GM23248 (cell line): Measurements from ENCODE around the gene ADAT3. TPM values are rescaled to one million over a fixed set of nuclear protein-coding genes. Genes with fewer than 3 reads are reported as not detected.
"Not testable (repeated sequence)": the region's sequence is repeated elsewhere in the genome, so short reads cannot be mapped to it uniquely, and the experiment has no call there.

Source experiments
- DNase-seq: peaks from one replicate; pipeline ENCODE4 v3.0.0-alpha.2; 2015
- H2AFZ ChIP-seq: fragments of 200-600 bp; sonication (generic); 2 replicates; pipeline ENCODE4 v1.6.1; 2016; ENCODE audit warnings: antibody characterized with exemption
- H3F3A ChIP-seq: fragments of 200-600 bp; sonication (generic); 2 replicates; pipeline ENCODE4 v1.6.1; 2016; ENCODE audit warnings: mild to moderate bottlenecking, antibody characterized with exemption, mixed run types; ENCODE audit not compliant: insufficient read depth
- H3K27ac ChIP-seq: fragments of 200-600 bp; sonication (generic); 2 replicates; pipeline ENCODE4 v1.5.1; 2016; ENCODE audit warnings: mild to moderate bottlenecking
- H3K27me3 ChIP-seq: fragments of 200-600 bp; sonication (generic); replicated peaks from 2 replicates; pipeline ENCODE4 v1.6.1; 2016; ENCODE audit warnings: mild to moderate bottlenecking; ENCODE audit not compliant: insufficient read depth
- H3K36me3 ChIP-seq: fragments of 200-600 bp; sonication (generic); 2 replicates; pipeline ENCODE4 v1.6.1; 2016; ENCODE audit warnings: low read depth, mild to moderate bottlenecking
- H3K4me1 ChIP-seq: fragments of 200-600 bp; sonication (generic); 2 replicates; pipeline ENCODE4 v1.6.1; 2016; ENCODE audit warnings: mild to moderate bottlenecking; ENCODE audit not compliant: insufficient read depth
- H3K4me2 ChIP-seq: fragments of 200-600 bp; sonication (generic); one replicate; pipeline ENCODE4 v1.6.1; 2016; ENCODE audit warnings: mild to moderate bottlenecking; ENCODE audit not compliant: unreplicated experiment
- H3K4me3 ChIP-seq: fragments of 200-600 bp; sonication (generic); 2 replicates; pipeline ENCODE4 v1.5.1; 2016; ENCODE audit warnings: mild to moderate bottlenecking
- H3K79me2 ChIP-seq: fragments of 200-600 bp; sonication (generic); 2 replicates; pipeline ENCODE4 v1.6.1; 2016; ENCODE audit warnings: mild to moderate bottlenecking; ENCODE audit not compliant: insufficient read depth
- H3K9ac ChIP-seq: fragments of 200-600 bp; sonication (generic); 2 replicates; pipeline ENCODE4 v1.6.1; 2016; ENCODE audit warnings: mild to moderate bottlenecking
- H3K9me2 ChIP-seq: fragments of 200-600 bp; sonication (generic); 2 replicates; pipeline ENCODE4 v1.6.1; 2016; ENCODE audit warnings: mixed run types, mild to moderate bottlenecking, moderate library complexity; ENCODE audit not compliant: insufficient read depth
- H3K9me3 ChIP-seq: fragments of 200-600 bp; sonication (generic); one replicate; pipeline ENCODE4 v1.6.1; 2017; ENCODE audit warnings: low read depth
- H4K20me1 ChIP-seq: fragments of 200-600 bp; sonication (generic); 2 replicates; pipeline ENCODE4 v1.6.0; 2016; ENCODE audit not compliant: insufficient read depth
- EZH2 ChIP-seq: fragments of 200-600 bp; sonication (generic); IDR thresholded peaks from 2 replicates; pipeline ENCODE4 v1.6.1; 2018; ENCODE audit warnings: antibody characterized with exemption, mild to moderate bottlenecking; ENCODE audit not compliant: insufficient read depth, poor library complexity, severe bottlenecking
- EZH2phosphoT487 ChIP-seq: fragments of 200-600 bp; sonication (generic); IDR thresholded peaks from 2 replicates; pipeline ENCODE4 v1.6.1; 2018; ENCODE audit warnings: antibody characterized with exemption, moderate library complexity, mild to moderate bottlenecking, low read depth; ENCODE audit not compliant: insufficient read depth
- WGBS, 2 experiments: methylation state at CpG; one replicate each; pipeline ENCODE4 v1.1.6; 2015 to 2017; ENCODE audit warnings: low lambda C conversion rate in 2 of 2, low coverage in 1 of 2; ENCODE audit errors: missing lambda C conversion rate in 2 of 2; 5-methylcytosine and 5-hydroxymethylcytosine counted together
- in situ Hi-C: fragments of 300-500 bp; cut with MboI; formaldehyde crosslinking; loops from 2 replicates; pipeline ENCODE4 v1.15.0; 2020
- polyA plus RNA-seq: library from polyadenylated mRNA; unstranded; fragments of >200 nt; fragmentation: Nextera tagmentation; extraction: Ambion mirVana; gene quantifications from 2 replicates; pipeline ENCODE4 v1.2.1, GENCODE V29; 2016
- total RNA-seq: library from RNA; depleted of rRNA; stranded (reverse); fragments of >200 nt; shearing (Covaris generic); gene quantifications from 2 replicates; pipeline ENCODE4 v1.2.3, GENCODE V29; 2014

Gene ADAT3
- total and polyA plus RNA-seq, 2 experiments from 2014 or later = 0.22 to 3.2 TPM

- TF ChIP-seq EZH2 (no peak), EZH2phosphoT487 (no peak)
- Histone ChIP-seq H4K20me1 (0 out of 2 replicates have a peak, but pooled peaks cover 4% of the 10 kb centered on the region), H3K4me1 (peaks cover 17% of the 10 kb centered on the region), H3K9me2 (no peaks in the 10 kb centered on the region), H3K27me3 (no peaks in the 10 kb centered on the region), H3K9me3 (no peaks in the 10 kb centered on the region), H3K4me3 (peak overlapping the region; percentile 95), H3K4me2 (peak overlapping the region; percentile 94), H3F3A (no peaks in the 10 kb centered on the region), H3K79me2 (peaks cover 53% of the 10 kb centered on the region), H3K9ac (peak overlapping the region; percentile 86), H3K36me3 (no peaks in the 10 kb centered on the region), H3K27ac (peak overlapping the region; percentile 68), H2AFZ (no peak overlapping the region)
- no peak for DNase-seq
- in situ Hi-C loops = no loop called here
- 8 to 14% methylated on average over 8 of the region's 8 CpGs for WGBS, 2 experiments
These were observed 21.4 kb upstream of the ADAT3 start for GRCh38 chr19:1883784-1884183.

GRCh38 chr19:1884291-1884718 is 20.9 kb upstream of the ADAT3 start:
- Histone ChIP-seq H3K27me3 (no peaks in the 10 kb centered on the region), H3K36me3 (no peaks in the 10 kb centered on the region), H3K4me2 (peak overlapping the region; percentile 94), H4K20me1 (0 out of 2 replicates have a peak, but pooled peaks cover 4% of the 10 kb centered on the region), H3K9me2 (no peaks in the 10 kb centered on the region), H3K27ac (peak overlapping the region; percentile 68), H3K4me3 (peak overlapping the region; percentile 95), H3K9me3 (no peaks in the 10 kb centered on the region), H3F3A (no peaks in the 10 kb centered on the region), H3K9ac (peak overlapping the region; percentile 86), H2AFZ (0 out of 2 replicates have a peak overlapping the region, but pooled peaks have one; percentile 29), H3K79me2 (peaks cover 53% of the 10 kb centered on the region), H3K4me1 (peaks cover 17% of the 10 kb centered on the region)
- WGBS, 2 experiments = 1 to 2% methylated on average over 11 of the region's 11 CpGs
- TF ChIP-seq EZH2phosphoT487 (no peak), EZH2 (no peak)
- peak; percentile 53 for DNase-seq
- in situ Hi-C loops = no loop called here

GRCh38 chr19:1884719-1885334 is 20.4 kb upstream of the ADAT3 start:
- DNase-seq = peak; percentile 61
- 0 out of 2 replicates have a peak, but pooled peaks cover 4% of the 10 kb centered on the region for H4K20me1 ChIP-seq
- H3K27ac ChIP-seq = peak overlapping the region; percentile 68
- no peaks in the 10 kb centered on the region for H3K9me3 ChIP-seq
- H3K4me3 ChIP-seq = peak overlapping the region; percentile 95
- TF ChIP-seq EZH2 = no peak
- no peak for TF ChIP-seq EZH2phosphoT487
- H3K4me2 ChIP-seq = peak overlapping the region; percentile 94
- H2AFZ ChIP-seq = peak overlapping the region; percentile 29; the same call in 1 of the 2 replicates
- no peaks in the 10 kb centered on the region for H3K9me2 ChIP-seq
- peak overlapping the region; percentile 86 for H3K9ac ChIP-seq
- no peaks in the 10 kb centered on the region for H3K36me3 ChIP-seq
- H3F3A ChIP-seq = no peaks in the 10 kb centered on the region
- H3K79me2 ChIP-seq = peaks cover 53% of the 10 kb centered on the region
- H3K4me1 ChIP-seq = peaks cover 17% of the 10 kb centered on the region
- in situ Hi-C loops = no loop called here
- WGBS, 2 experiments = 1% methylated on average over 42 to 43 of the region's 56 CpGs
- no peaks in the 10 kb centered on the region for H3K27me3 ChIP-seq

- WGBS, 2 experiments = 20 to 34% methylated on average over 24 to 38 of the region's 46 CpGs
These were observed 19.6 kb upstream of the ADAT3 start, which contains the start of gene ABHD17A for GRCh38 chr19:1885398-1886119. Gene ABHD17A, minus strand, starts transcription at chr19:1885496. Its CDS starts 3,930 bp downstream, at chr19:1881566.

GRCh38 chr19:1886360-1886759 is 18.8 kb upstream of the ADAT3 start:
- H2AFZ ChIP-seq, DNase-seq, H3K9me2 ChIP-seq, H4K20me1 ChIP-seq, H3K9ac ChIP-seq, H3F3A ChIP-seq, H3K4me2 ChIP-seq, H3K9me3 ChIP-seq, H3K27me3 ChIP-seq, H3K36me3 ChIP-seq, H3K4me3 ChIP-seq, in situ Hi-C loops, H3K27ac ChIP-seq: not testable (repeated sequence)
- Histone ChIP-seq H3K4me1 (peaks cover 17% of the 10 kb centered on the region), H3K79me2 (peaks cover 40% of the 10 kb centered on the region)
- WGBS, 2 experiments = 92 to 93% methylated on average over 15 of the region's 15 CpGs

More at GRCh38 chr19:1885398-1886119, 19.6 kb upstream of the ADAT3 start, which contains the start of gene ABHD17A:
- Histone ChIP-seq H3K27ac (peak within 1 kb of the TSS; percentile 68), H3K9ac (peak within 1 kb of the TSS; percentile 86), H3K79me2 (peaks cover 46% of the 10 kb centered on the region), H3K4me2 (peak within 1 kb of the TSS; percentile 94), H2AFZ (peak within 1 kb of the TSS; percentile 29; the same call in 1 of the 2 replicates), H3K4me1 (peaks cover 17% of the 10 kb centered on the region), H3K4me3 (peak within 1 kb of the TSS; percentile 95)
- in situ Hi-C loops, H3K27me3 ChIP-seq, H4K20me1 ChIP-seq, H3K36me3 ChIP-seq, H3F3A ChIP-seq, H3K9me2 ChIP-seq, H3K9me3 ChIP-seq: not testable (repeated sequence)
- peak; percentile 97 for DNase-seq
